PC-3 (cell line): ENCODE results near the gene PLEKHA5.

ENCODE experiments used
- CTCF ChIP-seq: fragments of 300-600 bp; sonication (generic); conservative IDR thresholded peaks from 2 replicates; pipeline ENCODE4 v1.5.1; 2017; ENCODE audit warnings: antibody characterized with exemption, low read depth, mild to moderate bottlenecking, low read length
- EZH2 ChIP-seq: fragments of 300-600 bp; sonication (generic); IDR thresholded peaks from one replicate; pipeline ENCODE4 v1.6.1; 2017; ENCODE audit warnings: antibody characterized with exemption, mild to moderate bottlenecking, low read length; ENCODE audit not compliant: unreplicated experiment
- EZH2phosphoT487 ChIP-seq: fragments of 300-600 bp; sonication (generic); IDR thresholded peaks from 2 replicates; pipeline ENCODE4 v1.6.1; 2018; ENCODE audit warnings: mild to moderate bottlenecking, antibody characterized with exemption, low read length, borderline replicate concordance

DNA sequence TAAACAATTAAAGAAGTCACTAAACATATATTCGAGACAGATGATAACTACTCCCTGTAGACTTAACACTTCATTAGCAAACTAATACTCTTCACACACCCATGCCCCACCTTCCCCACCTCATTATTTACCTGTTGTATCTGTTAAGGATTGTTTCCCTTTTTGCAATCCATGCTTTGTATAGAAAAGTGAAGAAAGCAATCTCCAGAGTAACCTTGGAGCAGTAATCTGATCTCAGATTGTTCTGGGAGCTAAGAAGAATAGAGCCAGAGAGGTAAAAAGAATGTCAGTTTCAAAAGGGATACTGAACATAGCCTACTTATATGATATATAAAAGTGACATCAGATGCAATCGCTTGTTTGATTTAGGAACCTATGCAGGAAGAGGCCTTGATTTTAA, 37.4 kb downstream of the PLEKHA5 start:
- TF ChIP-seq CTCF (no peak), EZH2 (no peak), EZH2phosphoT487 (no peak)
